ENCODE data around the gene EFHC1.

Gene EFHC1

DNA sequence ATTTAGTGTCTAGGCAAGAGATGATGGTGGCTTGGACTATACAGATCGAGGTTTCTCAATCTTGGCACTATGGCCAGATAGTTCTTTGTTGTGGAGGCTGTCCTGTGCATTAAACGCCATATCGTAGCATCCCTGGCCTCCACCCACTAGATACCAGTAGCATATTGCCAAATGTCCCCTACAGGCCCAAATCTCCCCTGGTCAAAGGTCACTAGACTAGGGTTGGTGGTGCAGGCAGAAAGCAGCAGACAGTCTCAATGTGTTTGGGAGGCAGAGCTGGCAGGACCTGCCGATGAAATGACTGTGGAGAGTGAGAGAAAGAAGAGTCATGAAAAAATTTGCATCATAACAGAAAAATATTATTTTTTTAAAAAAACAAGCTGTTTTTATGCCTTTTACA is 93.8 kb downstream of the EFHC1 start:
- no peak overlapping the region for H3K27ac ChIP-seq

DNA sequence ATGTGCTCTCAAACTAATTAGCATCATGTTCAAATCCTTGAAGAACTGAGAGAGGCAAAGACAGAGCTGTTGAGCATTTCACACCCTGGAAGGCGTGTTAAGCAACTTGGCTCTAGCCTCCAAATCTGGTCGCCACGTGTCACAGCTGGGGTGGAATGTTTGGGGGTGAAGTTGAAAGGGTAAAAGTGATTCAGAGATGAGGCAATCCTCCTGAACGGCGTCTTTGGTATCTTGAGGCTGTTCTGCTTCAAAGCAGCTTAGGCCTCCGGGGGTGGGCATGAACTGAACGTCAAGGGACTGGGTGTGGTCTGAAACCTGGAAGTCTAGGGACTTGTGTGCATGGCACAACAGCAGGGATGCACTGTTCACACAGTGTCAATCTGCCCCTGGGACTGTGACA is 94.4 kb downstream of the EFHC1 start:
- H3K27ac ChIP-seq: no peak overlapping the region
- TF ChIP-seq, protein P1, sequence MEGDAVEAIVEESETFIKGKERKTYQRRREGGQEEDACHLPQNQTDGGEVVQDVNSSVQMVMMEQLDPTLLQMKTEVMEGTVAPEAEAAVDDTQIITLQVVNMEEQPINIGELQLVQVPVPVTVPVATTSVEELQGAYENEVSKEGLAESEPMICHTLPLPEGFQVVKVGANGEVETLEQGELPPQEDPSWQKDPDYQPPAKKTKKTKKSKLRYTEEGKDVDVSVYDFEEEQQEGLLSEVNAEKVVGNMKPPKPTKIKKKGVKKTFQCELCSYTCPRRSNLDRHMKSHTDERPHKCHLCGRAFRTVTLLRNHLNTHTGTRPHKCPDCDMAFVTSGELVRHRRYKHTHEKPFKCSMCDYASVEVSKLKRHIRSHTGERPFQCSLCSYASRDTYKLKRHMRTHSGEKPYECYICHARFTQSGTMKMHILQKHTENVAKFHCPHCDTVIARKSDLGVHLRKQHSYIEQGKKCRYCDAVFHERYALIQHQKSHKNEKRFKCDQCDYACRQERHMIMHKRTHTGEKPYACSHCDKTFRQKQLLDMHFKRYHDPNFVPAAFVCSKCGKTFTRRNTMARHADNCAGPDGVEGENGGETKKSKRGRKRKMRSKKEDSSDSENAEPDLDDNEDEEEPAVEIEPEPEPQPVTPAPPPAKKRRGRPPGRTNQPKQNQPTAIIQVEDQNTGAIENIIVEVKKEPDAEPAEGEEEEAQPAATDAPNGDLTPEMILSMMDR (conservative IDR thresholded peaks at IDR 0.05): no peak
- no peak for TF ChIP-seq ZFX (IDR thresholded peaks at IDR 0.05)

More for the DNA sequence above, 93.8 kb downstream of the EFHC1 start:
- TF ChIP-seq ZFX (IDR thresholded peaks at IDR 0.05): no peak
- TF ChIP-seq, protein P1 (conservative IDR thresholded peaks at IDR 0.05): no peak

DNA sequence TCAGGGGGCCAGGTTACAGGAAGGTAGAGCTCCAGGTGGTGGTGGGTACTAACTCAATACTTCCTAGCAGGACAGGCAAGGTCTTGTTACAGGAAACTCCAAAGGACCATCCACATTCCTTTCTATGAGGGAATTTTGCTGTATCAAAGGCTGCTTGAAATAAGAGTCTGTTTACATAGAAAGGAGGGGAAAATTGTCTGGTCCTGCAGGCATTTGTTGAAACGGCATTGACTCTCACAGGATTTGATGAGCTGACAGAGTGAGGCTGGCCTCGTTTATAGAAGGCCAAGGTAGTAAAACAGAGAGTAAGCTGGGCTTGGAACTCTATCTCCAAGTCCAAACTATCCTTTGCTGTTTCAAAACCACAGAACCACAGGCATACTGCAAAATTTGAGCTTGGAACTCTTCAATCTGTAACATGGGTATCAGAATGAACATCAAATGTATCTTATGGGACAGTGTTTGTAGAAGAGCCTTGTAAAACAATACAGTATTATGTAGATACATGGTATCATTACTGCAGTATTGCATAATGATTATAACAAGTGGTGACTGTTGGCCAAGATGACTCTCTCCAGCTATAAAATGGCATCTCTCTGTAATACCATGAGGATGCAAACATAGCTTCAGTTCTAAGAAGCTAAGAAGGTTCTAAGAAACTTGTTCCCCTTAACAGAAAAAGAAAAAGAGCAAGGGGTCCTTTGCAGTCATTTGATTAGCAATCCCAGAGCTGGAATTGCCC is 95.2 kb downstream of the EFHC1 start:
- TF ChIP-seq, protein P1 (conservative IDR thresholded peaks at IDR 0.05): no peak
- TF ChIP-seq ZFX (IDR thresholded peaks at IDR 0.05): no peak
- no peak overlapping the region for H3K27ac ChIP-seq

DNA sequence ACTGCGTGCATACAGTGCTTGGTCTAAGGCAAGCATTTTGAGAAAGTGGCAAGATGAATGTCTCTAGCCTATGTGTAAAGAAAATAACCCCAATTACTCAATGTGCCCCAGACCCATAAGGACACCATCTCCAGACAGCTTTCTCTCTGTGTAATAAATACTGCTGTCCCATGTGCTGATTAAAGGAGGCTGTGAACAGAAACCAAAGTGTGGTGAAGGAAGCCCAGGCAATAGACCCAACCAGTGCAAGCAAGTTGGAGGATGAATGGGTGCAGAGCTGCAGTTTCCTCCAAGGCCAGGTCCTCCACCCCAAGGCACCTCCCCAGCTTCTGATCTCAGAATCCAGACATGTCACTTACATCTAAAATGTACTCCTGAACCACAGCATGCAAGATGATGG is 96.1 kb downstream of the EFHC1 start:
- no peak overlapping the region for H3K27ac ChIP-seq
- TF ChIP-seq, protein P1 (conservative IDR thresholded peaks at IDR 0.05): no peak
- TF ChIP-seq ZFX (IDR thresholded peaks at IDR 0.05): no peak

DNA sequence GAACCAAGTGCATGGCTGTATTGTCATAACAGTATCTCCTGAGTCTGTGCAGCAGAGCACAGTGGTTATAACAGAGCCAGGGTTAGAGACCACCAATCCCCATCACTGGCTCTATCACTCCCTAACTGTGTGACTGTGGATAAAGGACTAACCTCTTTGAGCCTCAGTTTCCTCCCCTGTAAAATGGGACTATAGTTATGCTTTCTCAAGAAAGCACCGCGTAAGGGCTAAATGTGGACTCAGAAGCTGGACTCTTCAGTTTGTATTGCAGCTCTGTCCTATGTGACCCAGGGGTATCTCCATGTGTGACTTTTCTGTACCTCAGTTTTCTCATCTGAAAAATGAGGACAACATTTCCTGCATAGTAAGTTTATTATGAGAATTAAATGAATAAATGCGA is 96.8 kb downstream of the EFHC1 start:
- H3K27ac ChIP-seq: no peak overlapping the region
- TF ChIP-seq, protein P1 (conservative IDR thresholded peaks at IDR 0.05): no peak
- no peak for TF ChIP-seq ZFX (IDR thresholded peaks at IDR 0.05)

DNA sequence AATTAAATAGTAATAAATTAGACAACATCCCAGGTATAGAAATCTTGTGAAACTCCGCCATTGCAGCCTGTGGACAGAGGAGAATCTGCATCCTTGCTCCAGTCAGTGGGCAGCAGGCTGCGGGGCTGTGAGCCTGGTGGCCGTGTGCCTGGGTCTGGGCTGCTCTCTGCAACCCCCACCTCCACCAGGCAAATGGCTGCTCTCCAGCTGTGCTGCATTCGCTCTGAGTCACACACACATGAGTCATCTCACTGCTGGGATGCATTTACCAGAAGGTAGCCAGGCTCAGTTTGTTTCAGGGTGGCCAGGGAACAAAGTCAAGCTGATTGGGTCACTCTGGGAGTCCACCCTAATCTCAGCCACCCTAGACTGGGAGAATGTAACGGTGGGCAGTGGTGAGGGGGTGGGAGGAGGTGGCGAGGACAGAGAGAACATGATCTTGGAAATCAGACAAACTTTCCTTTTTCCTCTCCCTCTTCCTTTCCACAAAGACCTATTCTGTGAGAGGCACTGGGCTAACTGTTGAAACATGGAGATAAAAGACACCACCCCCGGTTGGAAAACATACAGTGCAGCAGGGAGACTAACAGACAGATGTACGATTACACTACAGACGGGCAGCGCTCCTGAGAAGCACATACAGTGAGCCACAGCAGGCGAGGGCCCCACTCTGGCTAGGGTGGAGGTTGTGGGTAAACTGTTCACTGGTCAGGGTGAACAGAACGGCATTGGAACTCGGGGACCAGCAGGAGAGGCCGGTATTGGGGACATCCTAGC is 97.5 kb downstream of the EFHC1 start:
- TF ChIP-seq ZFX (IDR thresholded peaks at IDR 0.05): no peak
- TF ChIP-seq, protein P1 (conservative IDR thresholded peaks at IDR 0.05): no peak
- H3K27ac ChIP-seq: no peak overlapping the region

DNA sequence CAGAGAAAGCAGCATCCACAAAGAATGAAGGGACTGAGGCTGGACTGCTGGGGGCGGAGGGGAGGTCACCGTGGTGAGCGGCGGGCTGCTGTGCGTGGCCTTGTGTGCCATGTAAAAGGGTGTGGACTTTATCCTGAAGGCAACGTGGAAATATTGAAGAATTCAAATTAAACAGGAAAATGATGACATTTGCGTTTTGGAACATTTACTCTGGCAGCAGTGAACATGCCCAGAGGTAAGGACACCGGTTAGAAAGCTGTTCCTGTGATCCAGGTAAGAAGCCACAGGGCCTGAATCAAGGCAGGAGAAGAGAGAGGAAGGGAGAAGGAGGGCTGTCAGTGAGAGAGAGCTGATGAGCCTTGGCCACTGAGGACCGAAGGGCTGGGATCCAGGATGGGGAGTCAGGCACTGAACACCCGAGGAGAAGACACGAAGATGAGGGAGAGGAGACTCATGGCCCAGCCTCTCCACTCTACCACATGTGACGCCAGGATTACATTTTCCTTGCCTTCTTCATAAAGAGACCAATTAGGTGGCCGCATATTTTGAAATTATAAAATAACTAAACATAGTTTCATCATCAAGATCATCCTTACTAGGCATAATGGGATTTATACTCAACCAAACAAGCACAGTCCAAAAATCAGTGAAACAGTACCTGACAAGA is 98.3 kb downstream of the EFHC1 start:
- H3K27ac ChIP-seq: no peak overlapping the region
- no peak for TF ChIP-seq ZFX (IDR thresholded peaks at IDR 0.05)
- TF ChIP-seq, protein P1 (conservative IDR thresholded peaks at IDR 0.05): no peak
